Right renal cortex interstitium (tissue), 3 donors: ENCODE data around the gene DCAF12. TPM values are rescaled to one million over a fixed set of nuclear protein-coding genes. Genes with fewer than 3 reads are reported as not detected.
"Not testable (repeated sequence)": the region's sequence is repeated elsewhere in the genome, so short reads cannot be mapped to it uniquely, and the experiment has no call there.

Source experiments
- DNase-seq, 3 donors: peaks; one replicate each; pipeline ENCODE4 v3.0.0-alpha.2; 2013; ENCODE audit warnings: low read depth in 3 of 3, low spot score in 2 of 3
- polyA plus RNA-seq, 3 donors: library from polyadenylated mRNA; unstranded; fragments of 120-200 nt; gene quantifications; one replicate each; pipeline ENCODE4 v1.2.1, GENCODE V29; 2013; ENCODE audit not compliant: insufficient read length in 3 of 3

Gene DCAF12
- polyA plus RNA-seq: 10 to 100 TPM; 63.5 to 65.0 (median 63.8) TPM

GRCh38 chr9:34126207-34127034 is at the start of gene DCAF12:
DCAF12 (minus strand) TSS chr9:34126698; CDS start chr9:34126431, 267 bp downstream.
- DNase-seq: peak; percentile 85 to 88 (median 88)

GRCh38 chr9:34176089-34176488 is 49.6 kb upstream of the DCAF12 start:
- no peak for DNase-seq

GRCh38 chr9:34171753-34172535 is 45.4 kb upstream of the DCAF12 start:
- no peak for DNase-seq

- no peak for DNase-seq
Observed at GRCh38 chr9:34170237-34170991, 43.9 kb upstream of the DCAF12 start.

- DNase-seq: no peak
Observed at GRCh38 chr9:34169125-34169524, 42.6 kb upstream of the DCAF12 start.

- no peak for DNase-seq
Observed at GRCh38 chr9:34163434-34163833, 36.9 kb upstream of the DCAF12 start.

- no peak for DNase-seq
Observed at GRCh38 chr9:34158362-34158869, 31.9 kb upstream of the DCAF12 start.

- DNase-seq: no peak
Observed at GRCh38 chr9:34157898-34158297, 31.4 kb upstream of the DCAF12 start.

GRCh38 chr9:34157318-34157717 is 30.8 kb upstream of the DCAF12 start:
- DNase-seq: no peak

- DNase-seq: no peak
Observed at GRCh38 chr9:34154057-34154456, 27.6 kb upstream of the DCAF12 start.

GRCh38 chr9:34151398-34151797 is 24.9 kb upstream of the DCAF12 start:
- no peak for DNase-seq

GRCh38 chr9:34145165-34145564 is 18.7 kb upstream of the DCAF12 start:
- DNase-seq: no peak

- DNase-seq: no peak
Observed at GRCh38 chr9:34143116-34143515, 16.6 kb upstream of the DCAF12 start.

- no peak for DNase-seq
Observed at GRCh38 chr9:34140853-34141252, 14.4 kb upstream of the DCAF12 start.

GRCh38 chr9:34139477-34140146 is 13.1 kb upstream of the DCAF12 start:
- no peak for DNase-seq

- DNase-seq: not testable (repeated sequence)
Observed at GRCh38 chr9:34138644-34139043, 12.1 kb upstream of the DCAF12 start.

GRCh38 chr9:34134521-34134920 is 8.0 kb upstream of the DCAF12 start:
- DNase-seq: no peak

GRCh38 chr9:34133436-34133949 is 7.0 kb upstream of the DCAF12 start:
- DNase-seq: no peak

- DNase-seq: no peak
Observed at GRCh38 chr9:34131571-34131970, 5.1 kb upstream of the DCAF12 start.
